ENCODE results near the gene ZNF433. TPM values are rescaled to one million over a fixed set of nuclear protein-coding genes. Genes with fewer than 3 reads are reported as not detected.
A peak's percentile ranks its signal among the peaks of the same experiment; 100 is the strongest.

The ZNF433 gene
- total RNA-seq, 2 donors from 2014 or later = 3.7 TPM

DNA sequence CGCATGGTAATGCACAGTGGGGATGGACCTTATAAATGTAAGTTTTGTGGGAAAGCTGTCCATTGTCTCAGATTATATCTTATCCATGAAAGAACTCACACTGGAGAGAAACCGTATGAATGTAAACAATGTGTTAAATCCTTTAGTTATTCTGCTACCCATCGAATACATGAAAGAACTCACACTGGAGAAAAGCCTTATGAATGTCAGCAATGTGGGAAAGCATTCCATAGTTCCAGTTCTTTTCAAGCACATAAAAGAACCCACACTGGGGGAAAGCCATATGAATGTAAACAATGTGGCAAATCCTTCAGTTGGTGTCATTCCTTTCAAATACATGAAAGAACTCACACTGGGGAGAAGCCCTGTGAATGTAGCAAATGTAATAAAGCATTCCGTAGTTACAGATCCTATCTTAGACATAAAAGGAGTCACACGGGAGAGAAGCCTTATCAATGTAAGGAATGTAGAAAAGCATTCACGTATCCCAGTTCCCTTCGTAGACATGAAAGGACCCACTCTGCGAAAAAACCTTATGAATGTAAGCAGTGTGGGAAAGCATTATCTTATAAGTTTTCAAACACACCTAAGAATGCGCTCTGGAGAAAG is 56.9 kb downstream of the ZNF433 start:
- Mint-ChIP-seq H3K27ac (no peak overlapping the region), H3K27me3 (no peaks in the 10 kb centered on the region), H3K36me3 (peaks cover 38% of the 10 kb centered on the region), H3K4me1 (ENCODE audit: low read depth in 2 of 2) (no peaks in the 10 kb centered on the region), H3K9me3 (peaks cover 25% of the 10 kb centered on the region), H3K4me3 (no peak overlapping the region)
- DNase-seq (ENCODE audit: low spot score) (no peak), ATAC-seq (no peak)

DNA sequence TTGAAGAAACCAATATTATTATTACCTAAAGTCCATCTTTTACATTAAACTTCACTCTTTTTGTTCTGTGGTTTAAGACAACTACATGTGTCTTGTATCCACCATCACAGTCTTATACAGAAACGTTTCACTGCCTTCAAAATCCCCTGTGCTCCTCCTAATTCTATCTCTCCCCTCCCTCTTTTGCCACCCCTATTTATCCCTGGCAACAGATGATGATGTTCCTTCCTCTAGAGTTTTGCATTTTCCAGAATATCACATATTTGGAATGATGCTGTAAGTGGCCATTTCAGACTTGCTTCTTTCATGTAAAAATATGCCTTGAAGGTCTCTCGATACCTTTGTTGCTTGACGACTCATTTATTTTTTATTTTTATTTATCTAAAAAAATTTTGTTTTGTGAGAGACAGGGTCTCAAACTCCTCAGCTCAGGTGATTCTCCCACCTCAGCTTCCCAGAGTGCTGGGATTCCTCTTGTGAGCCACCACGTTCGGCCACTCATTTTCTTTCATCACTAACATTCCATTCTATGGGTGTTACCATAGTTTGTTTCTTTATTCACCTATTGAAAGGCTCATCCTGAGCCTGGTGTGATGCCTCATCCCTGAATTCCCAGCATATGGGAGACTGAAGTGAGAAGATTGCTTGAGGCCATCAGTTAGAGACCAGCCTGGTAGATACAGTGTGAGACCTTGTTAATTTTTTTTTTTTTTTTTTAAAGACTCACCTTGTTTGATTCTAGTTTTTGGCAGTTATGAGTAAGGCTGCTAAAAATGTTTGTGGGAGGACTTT is 62.3 kb downstream of the ZNF433 start:
- DNase-seq (ENCODE audit: low spot score) (no peak), ATAC-seq (no peak)
- H3K27ac Mint-ChIP-seq = no peak overlapping the region
- H3K4me3 Mint-ChIP-seq = no peak overlapping the region
- peaks cover 4 to 5% of the 10 kb centered on the region in 2 donors for H3K4me1 Mint-ChIP-seq (ENCODE audit: low read depth in 2 of 2)
- H3K9me3 Mint-ChIP-seq = peaks cover 2% of the 10 kb centered on the region
- peaks cover 15% of the 10 kb centered on the region for H3K36me3 Mint-ChIP-seq
- H3K27me3 Mint-ChIP-seq = no peaks in the 10 kb centered on the region

GRCh38 chr19:11971041-11971440 is 64.4 kb downstream of the ZNF433 start:
- ATAC-seq = no peak
- DNase-seq (ENCODE audit: low spot score) = no peak
- no peaks in the 10 kb centered on the region for H3K27me3 Mint-ChIP-seq
- H3K36me3 Mint-ChIP-seq = no peaks in the 10 kb centered on the region
- H3K27ac Mint-ChIP-seq = no peak overlapping the region
- H3K4me3 Mint-ChIP-seq = no peak overlapping the region
- no peaks in the 10 kb centered on the region for H3K9me3 Mint-ChIP-seq
- H3K4me1 Mint-ChIP-seq (ENCODE audit: low read depth in 2 of 2) = peaks cover 5% of the 10 kb centered on the region in 2 donors

DNA sequence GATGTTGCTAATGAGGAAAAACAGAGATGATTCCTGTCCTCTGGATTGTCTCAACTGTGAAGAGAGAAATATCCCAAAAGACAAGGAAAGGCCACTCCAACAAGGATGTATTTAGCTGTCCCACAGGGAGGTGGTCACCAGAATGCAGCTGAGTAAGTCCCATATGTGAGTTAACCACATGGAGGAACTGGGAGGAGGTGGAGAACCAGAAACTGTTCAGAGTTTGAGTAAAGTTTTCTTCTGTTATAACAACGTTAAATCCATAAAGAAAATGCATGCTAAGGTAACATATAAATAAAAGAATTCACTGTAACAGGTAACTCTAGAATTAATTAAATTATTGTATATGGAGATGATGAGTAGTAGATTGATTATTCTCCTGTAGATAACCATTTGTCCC is 65.3 kb downstream of the ZNF433 start:
- H3K27ac Mint-ChIP-seq = no peak overlapping the region
- no peaks in the 10 kb centered on the region for H3K9me3 Mint-ChIP-seq
- DNase-seq (ENCODE audit: low spot score) = no peak
- H3K36me3 Mint-ChIP-seq = no peaks in the 10 kb centered on the region
- H3K4me1 Mint-ChIP-seq (ENCODE audit: low read depth in 2 of 2) = peaks cover 11% of the 10 kb centered on the region in 2 donors
- H3K4me3 Mint-ChIP-seq = no peak overlapping the region
- H3K27me3 Mint-ChIP-seq = no peaks in the 10 kb centered on the region
- no peak for ATAC-seq

GRCh38 chr19:11964858-11965645 is 70.4 kb downstream of the ZNF433 start, which contains the start of gene ZNF763:
Gene ZNF763 (plus strand): TSS chr19:11965040. CDS start chr19:11965209, 169 bp downstream.
- Mint-ChIP-seq H3K4me3 (peak within 1 kb of the TSS; percentile 88), H3K4me1 (ENCODE audit: low read depth in 2 of 2) (peaks cover 21% of the 10 kb centered on the region in 2 donors), H3K27ac (peak within 1 kb of the TSS; percentile 82 to 87), H3K36me3 (peaks cover 6% of the 10 kb centered on the region), H3K27me3 (no peaks in the 10 kb centered on the region), H3K9me3 (no peaks in the 10 kb centered on the region)
- DNase-seq (ENCODE audit: low spot score) (peak; percentile 90), ATAC-seq (peak; percentile 97)

Other genes with a start within 250 kb of the ZNF433 start
- 1 to 10 TPM; 1.7 to 1.8 TPM for gene ZNF491, start 237.2 kb downstream of the ZNF433 start, total RNA-seq
- gene ZNF440, start 221.4 kb downstream of the ZNF433 start, total RNA-seq = 10 to 100 TPM; 16.7 to 20.1 TPM
- gene ZNF439, start 187.0 kb downstream of the ZNF433 start, total RNA-seq = 10 to 100 TPM in 1 of 2 donors, 1 to 10 TPM in 1; 9.5 to 13.9 TPM
- gene ZNF69, start 147.9 kb downstream of the ZNF433 start, total RNA-seq = 1 to 10 TPM; 3.0 to 3.5 TPM
- gene ZNF700, start 110.6 kb downstream of the ZNF433 start, total RNA-seq = 10 to 100 TPM; 21.6 to 35.0 TPM
- 1 to 10 TPM; 2.9 to 4.0 TPM for gene ZNF763, start 70.6 kb downstream of the ZNF433 start, total RNA-seq
- gene ZNF878, start 17.3 kb upstream of the ZNF433 start, total RNA-seq = under 1 TPM; 0.39 to 0.48 TPM
- 1 to 10 TPM; 4.1 to 9.4 TPM for gene ZNF844, start 29.1 kb upstream of the ZNF433 start, total RNA-seq
- gene ZNF20, start 104.7 kb upstream of the ZNF433 start, total RNA-seq = 1 to 10 TPM; 2.7 to 4.4 TPM
- 1 to 10 TPM; 5.1 to 7.8 TPM for gene ZNF625, start 121.1 kb upstream of the ZNF433 start, total RNA-seq
- 10 to 100 TPM; 12.1 to 20.9 TPM for gene ZNF136, start 127.4 kb upstream of the ZNF433 start, total RNA-seq

Measured in natural killer cell treated with Interleukin-12 subunit alpha and Interleukin-12 subunit beta and Interleukin-15 and Interleukin-18, amount 100 ng/mL, for 72 hours (primary cell).